KOPT-K1 (cell line): ENCODE data around the gene BMP4.

Source experiments
- H3K27ac ChIP-seq: fragments of 200-600 bp; sonication (generic); 2 replicates; pipeline ENCODE4 v1.5.1; 2016; ENCODE audit warnings: antibody characterized with exemption, mild to moderate bottlenecking, low read depth, low read length; ENCODE audit not compliant: poor library complexity, severe bottlenecking
- H3K36me3 ChIP-seq: fragments of 200-600 bp; sonication (generic); 2 replicates; pipeline ENCODE4 v1.5.1; 2017; ENCODE audit warnings: antibody characterized with exemption, mild to moderate bottlenecking, low read length, moderate library complexity; ENCODE audit not compliant: insufficient read depth
- H3K9me3 ChIP-seq: fragments of 200-600 bp; sonication (generic); 2 replicates; pipeline ENCODE4 v1.5.1; 2017; ENCODE audit warnings: antibody characterized with exemption, low read length, mild to moderate bottlenecking; ENCODE audit not compliant: insufficient read depth, poor library complexity, severe bottlenecking

BMP4 gene

DNA sequence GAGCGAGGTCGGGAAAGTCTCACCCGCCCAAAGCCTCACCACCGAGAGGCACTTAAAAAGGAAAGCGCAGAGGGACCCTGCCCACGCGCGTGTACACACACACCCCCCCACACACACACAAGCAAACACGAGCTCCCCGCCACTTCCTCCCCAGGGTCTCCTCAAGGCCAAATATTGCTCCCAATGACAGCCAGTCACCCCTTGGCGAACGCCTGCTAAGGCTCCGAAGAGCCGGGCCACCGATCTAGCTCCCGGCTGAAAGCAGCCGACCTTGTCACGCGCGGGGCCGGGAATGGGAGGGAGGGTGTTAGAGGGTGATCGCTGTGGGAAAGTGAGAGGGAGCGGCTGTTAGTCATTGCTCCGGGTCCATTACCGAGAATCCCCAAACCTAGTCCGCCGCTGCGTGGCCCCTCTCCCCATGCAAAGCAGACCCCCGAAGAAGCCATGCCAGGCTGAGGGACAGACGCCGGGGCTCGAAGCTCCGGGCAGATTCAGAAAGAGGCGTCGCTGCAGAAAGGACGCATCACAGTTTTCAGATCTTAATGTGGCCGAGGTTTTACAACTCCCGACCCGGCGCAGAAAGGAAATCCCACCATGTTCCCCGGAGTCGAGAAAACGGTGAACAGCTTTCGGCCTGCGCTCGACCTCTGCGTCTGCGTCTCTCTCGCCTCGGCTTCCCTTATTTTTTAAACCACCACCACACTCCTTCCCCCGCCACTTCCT lies 2.6 kb downstream of the BMP4 start:
- peaks cover 39% of the 10 kb centered on the region for H3K36me3 ChIP-seq
- peaks cover 12% of the 10 kb centered on the region for H3K9me3 ChIP-seq
- peak overlapping the region; percentile 63 for H3K27ac ChIP-seq

- H3K27ac ChIP-seq = peak overlapping the region; percentile 63
Observed at GRCh38 chr14:53953002-53953827, 3.4 kb downstream of the BMP4 start.

DNA sequence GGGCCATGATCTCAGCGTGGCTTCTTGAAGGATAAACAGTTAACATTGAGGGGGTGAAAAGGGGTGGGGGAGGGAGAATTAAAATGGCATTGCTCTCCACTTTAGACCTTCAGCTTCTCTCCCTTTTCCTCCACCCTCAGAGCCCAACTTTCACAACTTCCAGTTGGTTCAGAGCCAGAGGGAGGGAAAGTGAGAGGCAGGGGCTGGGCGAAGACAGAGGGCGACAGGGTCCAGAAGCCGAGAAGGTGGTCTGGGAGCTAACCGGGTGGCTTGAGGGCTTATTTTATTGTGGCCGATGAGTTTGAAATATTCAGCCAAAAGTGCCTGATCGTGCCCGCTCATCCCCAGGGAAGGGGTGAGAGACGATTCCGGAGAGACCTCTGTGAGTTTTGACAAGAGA lies 4.1 kb downstream of the BMP4 start:
- peaks cover 46% of the 10 kb centered on the region for H3K36me3 ChIP-seq
- peaks cover 12% of the 10 kb centered on the region for H3K9me3 ChIP-seq
- no peak overlapping the region for H3K27ac ChIP-seq

More at GRCh38 chr14:53953002-53953827, 3.4 kb downstream of the BMP4 start:
- peaks cover 12% of the 10 kb centered on the region for H3K9me3 ChIP-seq
- H3K36me3 ChIP-seq = peaks cover 46% of the 10 kb centered on the region

- Histone ChIP-seq H3K9me3 (peaks cover 12% of the 10 kb centered on the region), H3K27ac (no peak overlapping the region), H3K36me3 (peaks cover 46% of the 10 kb centered on the region)
Observed at GRCh38 chr14:53951627-53952303, 4.9 kb downstream of the BMP4 start.

DNA sequence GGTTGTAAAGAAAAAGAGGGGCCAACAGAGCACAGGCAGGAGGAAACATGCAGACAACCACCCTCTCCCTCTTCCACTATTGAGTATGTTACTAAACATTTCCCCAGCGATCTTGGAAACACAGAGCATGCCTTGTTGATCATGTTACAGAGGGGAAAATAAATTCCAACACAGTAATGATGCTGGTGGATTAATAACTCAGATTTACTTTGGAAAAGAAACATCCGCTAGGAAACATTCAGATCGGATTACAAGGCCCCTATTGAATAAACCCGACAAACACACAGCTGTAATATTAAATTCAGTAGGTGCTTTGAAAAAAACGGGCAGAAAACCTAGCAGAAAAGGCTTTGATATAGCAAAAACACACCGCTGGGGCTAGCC lies 5.4 kb downstream of the BMP4 start:
- Histone ChIP-seq H3K9me3 (peaks cover 12% of the 10 kb centered on the region), H3K27ac (no peak overlapping the region), H3K36me3 (peaks cover 46% of the 10 kb centered on the region)

GRCh38 chr14:53950031-53950793 lies 6.4 kb downstream of the BMP4 start:
- peaks cover 5% of the 10 kb centered on the region for H3K9me3 ChIP-seq
- H3K27ac ChIP-seq = no peak overlapping the region
- peaks cover 46% of the 10 kb centered on the region for H3K36me3 ChIP-seq

DNA sequence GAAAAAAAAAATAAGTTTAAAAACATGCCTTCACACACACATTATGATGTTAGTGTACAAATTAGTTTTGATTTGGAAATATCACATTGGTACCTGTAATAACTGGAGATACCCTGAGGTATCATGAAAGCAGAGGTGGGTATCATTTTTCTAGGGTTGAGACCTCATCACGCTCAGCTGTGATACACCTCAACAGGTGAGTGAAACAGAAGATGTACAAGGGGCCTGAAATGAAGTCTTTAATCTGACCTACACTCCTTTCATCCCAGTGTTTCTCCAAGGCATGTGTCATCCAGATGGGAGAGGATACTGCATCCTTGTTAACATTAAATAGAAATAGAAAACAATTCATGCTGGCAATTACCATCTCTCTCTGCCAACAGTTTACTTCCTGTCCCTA lies 7.4 kb downstream of the BMP4 start:
- no peak overlapping the region for H3K27ac ChIP-seq
- peaks cover 46% of the 10 kb centered on the region for H3K36me3 ChIP-seq
- H3K9me3 ChIP-seq = no peaks in the 10 kb centered on the region

DNA sequence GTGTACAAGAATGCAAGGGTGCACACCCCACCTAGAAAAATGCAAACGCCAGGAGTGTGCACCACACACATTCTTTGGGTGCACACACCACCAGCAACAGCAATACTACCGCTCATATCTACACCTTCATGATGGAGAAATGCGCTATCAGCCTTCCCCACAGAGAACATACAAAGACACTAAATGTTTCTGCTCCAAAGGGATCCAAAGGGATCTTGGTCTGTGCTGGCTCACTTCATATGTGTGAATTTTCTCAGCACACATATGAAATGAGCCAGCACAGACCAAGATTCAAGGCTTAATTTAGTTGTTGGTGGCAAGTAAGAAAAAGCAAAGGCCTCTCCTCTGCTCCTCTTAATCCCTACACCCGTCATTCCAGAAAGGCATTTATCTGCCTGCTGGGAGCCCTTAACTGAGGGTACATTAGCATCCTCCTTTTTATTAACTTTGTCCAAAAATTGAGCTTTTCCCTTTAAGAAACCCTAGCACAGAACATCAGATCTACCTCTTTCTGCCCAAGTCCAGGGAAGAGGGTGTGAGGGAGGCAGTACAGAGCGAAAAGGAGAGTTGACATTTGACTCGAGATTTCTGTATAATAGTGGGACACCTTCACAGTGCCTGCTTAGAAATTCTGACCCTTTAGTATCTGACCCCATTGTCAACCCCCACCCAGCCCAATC lies 8.3 kb downstream of the BMP4 start:
- peaks cover 46% of the 10 kb centered on the region for H3K36me3 ChIP-seq
- no peaks in the 10 kb centered on the region for H3K9me3 ChIP-seq
- no peak overlapping the region for H3K27ac ChIP-seq

- H3K9me3 ChIP-seq = no peaks in the 10 kb centered on the region
- peaks cover 42% of the 10 kb centered on the region for H3K36me3 ChIP-seq
- H3K27ac ChIP-seq = no peak overlapping the region
Observed at GRCh38 chr14:53947452-53948204, 9.0 kb downstream of the BMP4 start.

DNA sequence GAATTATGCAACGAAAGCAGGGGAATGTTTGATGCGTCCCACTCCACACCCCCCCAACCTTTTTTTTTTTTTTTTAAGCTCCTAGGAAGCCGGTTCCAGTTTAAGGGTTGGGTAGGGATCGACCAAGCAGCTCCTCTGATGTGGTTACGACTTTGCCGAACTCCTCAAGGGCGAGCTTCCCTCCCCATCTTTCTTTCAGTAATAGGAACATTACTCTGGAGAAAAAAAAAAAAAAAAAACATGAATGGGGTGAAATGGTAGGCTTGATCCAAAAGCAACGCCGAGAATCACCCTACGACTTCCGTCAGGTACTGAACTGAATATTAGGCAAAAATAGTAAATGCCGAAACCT lies 9.6 kb downstream of the BMP4 start:
- H3K36me3 ChIP-seq = peaks cover 37% of the 10 kb centered on the region
- no peak overlapping the region for H3K27ac ChIP-seq
- H3K9me3 ChIP-seq = no peaks in the 10 kb centered on the region

- Histone ChIP-seq H3K36me3 (peaks cover 31% of the 10 kb centered on the region), H3K27ac (no peak overlapping the region), H3K9me3 (no peaks in the 10 kb centered on the region)
Observed at GRCh38 chr14:53946404-53947093, 10.1 kb downstream of the BMP4 start.

- no peak overlapping the region for H3K27ac ChIP-seq
- H3K9me3 ChIP-seq = no peaks in the 10 kb centered on the region
Observed at GRCh38 chr14:53946071-53946403, 10.6 kb downstream of the BMP4 start.

GRCh38 chr14:53943751-53944083 lies 12.9 kb downstream of the BMP4 start:
- Histone ChIP-seq H3K27ac (no peak overlapping the region), H3K36me3 (0 out of 2 replicates have a peak, but pooled peaks cover 4% of the 10 kb centered on the region)

More at GRCh38 chr14:53946071-53946403, 10.6 kb downstream of the BMP4 start:
- H3K36me3 ChIP-seq = peaks cover 26% of the 10 kb centered on the region

More at GRCh38 chr14:53943751-53944083, 12.9 kb downstream of the BMP4 start:
- H3K9me3 ChIP-seq = no peaks in the 10 kb centered on the region
